ENCODE results near the gene OAF. TPM values are rescaled to one million over a fixed set of nuclear protein-coding genes. Genes with fewer than 3 reads are reported as not detected.

The OAF gene
- total and polyA plus RNA-seq, 9 of the 15 experiments (the other 6 are each of a cell fraction or from before 2014, with no cell fraction given), result 1.1 to 21.6 (median 7.5) TPM

GRCh38 chr11:120173019-120173705 is 37.7 kb upstream of the OAF start:
- DNase-seq (ENCODE audit: extremely low read depth in 1 of 4, low spot score in 3 of 4) (peak in 1 of 4 experiments; percentile 2), ATAC-seq (no peak), FAIRE-seq (no peak)
- H3K36me3 ChIP-seq (ENCODE audit: control insufficient read depth, insufficient read depth, low read length), result no peaks in the 10 kb centered on the region
- H3K27me3 ChIP-seq (ENCODE audit: control insufficient read depth in 2 of 2, insufficient read depth in 2 of 2, low read length in 2 of 2), result peaks cover 23 to 62% of the 10 kb centered on the region in 2 experiments; a peak in 4 of 5 replicates
- TF ChIP-seq RHOXF2B (CRISPR knock-in tag; conservative IDR thresholded peaks at IDR 0.05) (no peak), BRD4 (IDR thresholded peaks at IDR 0.05) (no peak), PCBP2 (IDR thresholded peaks at IDR 0.05; ENCODE audit: low read depth, low read length, poor library complexity, severe bottlenecking) (no peak), SMC3 (conservative IDR thresholded peaks at IDR 0.05; ENCODE audit: insufficient read depth, low read depth, low read length) (no peak)
- TF ChIP-seq, protein P1, sequence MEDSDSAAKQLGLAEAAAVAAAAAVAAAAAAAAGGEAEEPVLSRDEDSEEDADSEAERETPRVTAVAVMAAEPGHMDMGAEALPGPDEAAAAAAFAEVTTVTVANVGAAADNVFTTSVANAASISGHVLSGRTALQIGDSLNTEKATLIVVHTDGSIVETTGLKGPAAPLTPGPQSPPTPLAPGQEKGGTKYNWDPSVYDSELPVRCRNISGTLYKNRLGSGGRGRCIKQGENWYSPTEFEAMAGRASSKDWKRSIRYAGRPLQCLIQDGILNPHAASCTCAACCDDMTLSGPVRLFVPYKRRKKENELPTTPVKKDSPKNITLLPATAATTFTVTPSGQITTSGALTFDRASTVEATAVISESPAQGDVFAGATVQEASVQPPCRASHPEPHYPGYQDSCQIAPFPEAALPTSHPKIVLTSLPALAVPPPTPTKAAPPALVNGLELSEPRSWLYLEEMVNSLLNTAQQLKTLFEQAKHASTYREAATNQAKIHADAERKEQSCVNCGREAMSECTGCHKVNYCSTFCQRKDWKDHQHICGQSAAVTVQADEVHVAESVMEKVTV (CRISPR knock-in tag; IDR thresholded peaks at IDR 0.05), result no peak
- H3K4me2 ChIP-seq (ENCODE audit: insufficient read depth, low read length), result no peak overlapping the region
- H3K4me1 ChIP-seq (replicated peaks in 1 of 2; ENCODE audit: control insufficient read depth in 2 of 2, insufficient read depth in 2 of 2, low read length in 2 of 2), result peaks cover 0 to 18% of the 10 kb centered on the region in 2 experiments; a peak in 2 of 5 replicates
- ChIA-PET POLR2A (no interaction called here), CTCF (ENCODE audit: low intra/inter-chr PET ratio) (interaction anchor here (1.5 to 3.5 kb wide), 4 partner anchors 57 to 130 kb away, joined by 5 to 44 read pairs (median 8); no protein-coding TSS in a partner anchor)
- in situ Hi-C loops (cut with MboI) (loop anchor here (5.0 kb wide), 2 partner anchors 54 to 129 kb away; no protein-coding TSS in a partner anchor), intact Hi-C loops (cut with micrococcal nuclease) (no loop called here)
- H3K9me1 ChIP-seq (ENCODE audit: control insufficient read depth, insufficient read depth, low read length), result no peaks in the 10 kb centered on the region
- BruUV-seq (replicated peaks), result no TSS peak
- H2AFZ ChIP-seq (ENCODE audit: low read depth, low read length), result no peak overlapping the region
- no peak overlapping the region for H3K9ac ChIP-seq (ENCODE audit: insufficient read depth in 1 of 2, low read depth in 2 of 2, low read length in 2 of 2)
- WGBS (ENCODE audit: insufficient coverage, low coverage, missing lambda C conversion rate), result 0% methylated on average over 9 of the region's 11 CpGs
- no peak overlapping the region for H3K4me3 ChIP-seq
- H3K9me3 ChIP-seq (replicated peaks; ENCODE audit: control insufficient read depth, insufficient read depth, low read depth, low read length), result no peaks in the 10 kb centered on the region
- H3K79me2 ChIP-seq (ENCODE audit: control insufficient read depth, insufficient read depth, low read length), result no peaks in the 10 kb centered on the region
- no peak overlapping the region for H3K27ac ChIP-seq (ENCODE audit: extremely low read depth, low read depth, low read length)
- H4K20me1 ChIP-seq (replicated peaks; ENCODE audit: control insufficient read depth, insufficient read depth, low read length), result peaks cover 9% of the 10 kb centered on the region

Measured in K562 (cell line).